ENCODE results near the gene DPM3.

DPM3 gene

DNA sequence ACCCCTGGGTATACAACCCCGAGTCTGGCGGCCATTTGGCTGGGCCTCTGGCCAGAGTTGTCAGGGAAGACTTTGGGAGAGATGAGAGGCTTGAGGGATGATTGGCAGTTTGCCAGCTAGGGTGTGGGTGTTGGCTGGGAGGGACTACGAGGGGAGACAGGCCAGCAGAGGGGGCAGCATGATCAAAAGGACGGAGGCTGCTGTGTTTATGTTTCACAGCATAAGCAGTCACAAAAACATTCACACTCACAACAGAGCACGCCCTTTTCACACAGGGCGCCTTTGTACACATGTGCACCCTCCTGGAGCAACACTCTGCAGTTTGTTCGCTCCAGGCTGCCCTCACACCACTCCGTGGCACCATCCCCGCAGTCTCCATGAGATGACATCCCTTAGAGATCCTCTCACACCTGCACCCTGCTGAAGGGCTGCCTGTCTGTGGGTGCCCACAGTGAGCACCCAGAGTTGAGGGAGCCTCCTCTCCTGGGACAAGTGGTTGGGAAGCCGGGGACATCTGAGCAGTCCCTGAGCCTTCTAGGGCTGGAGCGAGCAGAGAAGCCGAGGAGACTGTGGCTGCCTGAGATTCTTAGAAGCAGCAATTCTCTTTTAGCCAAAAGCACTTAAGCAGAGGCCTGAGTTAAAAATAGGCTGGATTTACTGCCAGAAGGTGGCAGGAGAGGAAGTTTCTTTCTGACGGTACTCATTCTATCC is 46.3 kb downstream of the DPM3 start:
- Histone ChIP-seq H3K27ac (ENCODE audit: low read length) (no peak overlapping the region), H3K9me3 (ENCODE audit: insufficient read depth, low read length) (no peaks in the 10 kb centered on the region), H3K4me1 (ENCODE audit: low read length) (peaks cover 14% of the 10 kb centered on the region), H3K36me3 (replicated peaks; ENCODE audit: low read depth, low read length) (no peaks in the 10 kb centered on the region), H2AFZ (ENCODE audit: low read depth, low read length) (peak overlapping the region; percentile 54; the same call in 1 of the 2 replicates), H3K27me3 (ENCODE audit: low read depth, low read length) (peaks cover 16% of the 10 kb centered on the region), H3K79me2 (ENCODE audit: low read length) (no peaks in the 10 kb centered on the region), H3K9ac (ENCODE audit: low read length) (no peak overlapping the region), H3K4me3 (ENCODE audit: low read length) (no peak overlapping the region), H3K4me2 (ENCODE audit: low read length) (no peak overlapping the region), H4K20me1 (ENCODE audit: insufficient read depth, low read length) (no peaks in the 10 kb centered on the region)
- TF ChIP-seq CTCF (IDR thresholded peaks at IDR 0.05; ENCODE audit: low read depth, low read length) (peak; percentile 65), EZH2phosphoT487 (IDR thresholded peaks at IDR 0.05; ENCODE audit: low read depth) (no peak)

DNA sequence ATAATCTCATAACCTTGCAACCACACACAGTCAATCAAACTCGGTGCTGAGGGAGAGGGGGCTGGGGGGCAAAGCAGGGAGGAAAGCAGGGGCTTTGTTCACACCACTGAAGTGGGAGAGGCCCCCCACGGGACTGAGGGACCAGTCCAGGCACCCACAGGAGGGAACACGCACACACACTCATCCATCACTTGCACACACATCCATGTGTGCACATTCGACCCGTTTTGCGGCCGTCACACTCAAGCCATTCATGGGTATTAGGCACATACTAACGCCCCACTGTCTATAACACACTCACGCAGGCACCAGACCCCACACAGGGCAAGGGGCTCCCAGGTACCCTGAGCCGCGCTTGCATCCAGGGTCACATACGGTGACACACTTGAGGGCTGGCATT is 47.7 kb downstream of the DPM3 start:
- no peak overlapping the region for H3K4me2 ChIP-seq (ENCODE audit: low read length)
- no peaks in the 10 kb centered on the region for H3K79me2 ChIP-seq (ENCODE audit: low read length)
- H3K4me1 ChIP-seq (ENCODE audit: low read length): peaks cover 14% of the 10 kb centered on the region
- peaks cover 16% of the 10 kb centered on the region for H3K27me3 ChIP-seq (ENCODE audit: low read depth, low read length)
- H3K9ac ChIP-seq (ENCODE audit: low read length): no peak overlapping the region
- TF ChIP-seq CTCF (IDR thresholded peaks at IDR 0.05; ENCODE audit: low read depth, low read length) (no peak), EZH2phosphoT487 (IDR thresholded peaks at IDR 0.05; ENCODE audit: low read depth) (no peak)
- H3K27ac ChIP-seq (ENCODE audit: low read length): no peak overlapping the region
- no peaks in the 10 kb centered on the region for H4K20me1 ChIP-seq (ENCODE audit: insufficient read depth, low read length)
- no peak overlapping the region for H2AFZ ChIP-seq (ENCODE audit: low read depth, low read length)
- no peaks in the 10 kb centered on the region for H3K36me3 ChIP-seq (replicated peaks; ENCODE audit: low read depth, low read length)
- no peaks in the 10 kb centered on the region for H3K9me3 ChIP-seq (ENCODE audit: insufficient read depth, low read length)
- H3K4me3 ChIP-seq (ENCODE audit: low read length): no peak overlapping the region

DNA sequence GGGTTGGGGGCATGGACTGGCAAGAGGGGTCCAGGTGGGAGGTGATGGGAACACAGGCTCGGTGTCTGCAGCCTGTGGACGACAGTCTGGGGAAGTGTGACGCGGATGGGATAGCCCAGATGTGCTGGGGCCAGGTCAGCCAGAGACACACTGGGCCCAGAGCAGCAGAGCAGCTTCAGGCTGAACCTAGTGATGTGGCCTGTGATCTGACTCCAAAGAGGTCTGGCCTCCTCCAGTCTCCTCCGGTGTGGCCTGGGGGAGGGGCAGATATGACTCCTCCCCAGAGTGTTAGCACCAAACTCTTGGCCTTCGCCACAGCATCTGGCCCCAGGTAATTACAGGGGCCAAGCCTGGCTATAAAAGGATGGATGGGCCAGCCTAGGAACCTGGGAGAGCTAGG is 48.2 kb downstream of the DPM3 start:
- Histone ChIP-seq H3K4me1 (ENCODE audit: low read length) (peaks cover 14% of the 10 kb centered on the region), H3K36me3 (replicated peaks; ENCODE audit: low read depth, low read length) (no peaks in the 10 kb centered on the region), H3K27ac (ENCODE audit: low read length) (no peak overlapping the region), H3K27me3 (ENCODE audit: low read depth, low read length) (peaks cover 16% of the 10 kb centered on the region), H3K9ac (ENCODE audit: low read length) (no peak overlapping the region), H3K4me3 (ENCODE audit: low read length) (no peak overlapping the region), H3K4me2 (ENCODE audit: low read length) (no peak overlapping the region), H3K9me3 (ENCODE audit: insufficient read depth, low read length) (no peaks in the 10 kb centered on the region), H4K20me1 (ENCODE audit: insufficient read depth, low read length) (no peaks in the 10 kb centered on the region), H2AFZ (ENCODE audit: low read depth, low read length) (no peak overlapping the region), H3K79me2 (ENCODE audit: low read length) (no peaks in the 10 kb centered on the region)
- TF ChIP-seq EZH2phosphoT487 (IDR thresholded peaks at IDR 0.05; ENCODE audit: low read depth) (no peak), CTCF (IDR thresholded peaks at IDR 0.05; ENCODE audit: low read depth, low read length) (no peak)

- H3K4me3 ChIP-seq (ENCODE audit: low read length): peak overlapping the region; percentile 72
- peaks cover 21% of the 10 kb centered on the region for H3K4me1 ChIP-seq (ENCODE audit: low read length)
- peak overlapping the region; percentile 88 for H2AFZ ChIP-seq (ENCODE audit: low read depth, low read length)
- no peaks in the 10 kb centered on the region for H3K79me2 ChIP-seq (ENCODE audit: low read length)
- peaks cover 3% of the 10 kb centered on the region for H3K36me3 ChIP-seq (replicated peaks; ENCODE audit: low read depth, low read length)
- H3K27ac ChIP-seq (ENCODE audit: low read length): no peak overlapping the region
- H4K20me1 ChIP-seq (ENCODE audit: insufficient read depth, low read length): no peaks in the 10 kb centered on the region
- no peak for TF ChIP-seq EZH2phosphoT487 (IDR thresholded peaks at IDR 0.05; ENCODE audit: low read depth)
- peak; percentile 99 for TF ChIP-seq CTCF (IDR thresholded peaks at IDR 0.05; ENCODE audit: low read depth, low read length)
- H3K9me3 ChIP-seq (ENCODE audit: insufficient read depth, low read length): no peaks in the 10 kb centered on the region
- H3K4me2 ChIP-seq (ENCODE audit: low read length): peak overlapping the region; percentile 87
- H3K9ac ChIP-seq (ENCODE audit: low read length): peak overlapping the region; percentile 52; the same call in 1 of the 2 replicates
- peaks cover 15% of the 10 kb centered on the region for H3K27me3 ChIP-seq (ENCODE audit: low read depth, low read length)
These were observed 49.0 kb downstream of the DPM3 start for GRCh38 chr1:155091071-155092051.
